ENCODE results near the gene SMIM10L2A.

- TF ChIP-seq CUX1 (IDR thresholded peaks at IDR 0.05; ENCODE audit: insufficient replicate concordance, low read depth, low read length) (no peak), EP300 (IDR thresholded peaks at IDR 0.05; ENCODE audit: borderline replicate concordance in 1 of 2, control insufficient read depth in 1 of 2, low read depth in 2 of 2, low read length in 2 of 2) (no peak), POLR2A (IDR thresholded peaks at IDR 0.05; ENCODE audit: low read depth, low read length) (no peak), EZH2 (IDR thresholded peaks at IDR 0.05; ENCODE audit: borderline replicate concordance, control insufficient read depth, low read depth, low read length) (no peak), SUPT20H (IDR thresholded peaks at IDR 0.05; ENCODE audit: borderline replicate concordance, control insufficient read depth, low read depth, low read length) (no peak), TCF12 (IDR thresholded peaks at IDR 0.05; ENCODE audit: low read depth, low read length) (no peak), SIN3A (IDR thresholded peaks at IDR 0.05; ENCODE audit: low read depth, low read length) (no peak), ATF2 (IDR thresholded peaks at IDR 0.05; ENCODE audit: low read length) (no peak), SMC3 (IDR thresholded peaks at IDR 0.05; ENCODE audit: borderline replicate concordance, low read length) (peak; percentile 30; the same call in 1 of the 2 replicates), TARDBP (IDR thresholded peaks at IDR 0.05; ENCODE audit: borderline replicate concordance) (no peak)
Observed at GRCh38 chrX:135463937-135464336, 42.2 kb downstream of the SMIM10L2A start.
